Hepatocyte (in vitro differentiated cells): Measurements from ENCODE around the gene MUC5AC. TPM values are rescaled to one million over a fixed set of nuclear protein-coding genes. Genes with fewer than 3 reads are reported as not detected.

Experiments used
- DNase-seq: peaks from one replicate; pipeline ENCODE4 v3.0.0-alpha.2; 2016; ENCODE audit warnings: low spot score
- H2AFZ ChIP-seq: fragments of 200-600 bp; sonication (generic); 2 replicates; pipeline ENCODE4 v1.6.0; 2016; ENCODE audit warnings: antibody characterized with exemption, mild to moderate bottlenecking
- H3K27ac ChIP-seq: fragments of 200-600 bp; sonication (generic); 2 replicates; pipeline ENCODE4 v1.5.1; 2016; ENCODE audit warnings: mild to moderate bottlenecking
- H3K27me3 ChIP-seq: fragments of 200-600 bp; sonication (generic); 2 replicates; pipeline ENCODE4 v1.6.1; 2016
- H3K36me3 ChIP-seq: fragments of 200-600 bp; sonication (generic); replicated peaks from 2 replicates; pipeline ENCODE4 v1.5.1; 2016; ENCODE audit warnings: low read depth; ENCODE audit not compliant: insufficient read depth
- H3K4me1 ChIP-seq: fragments of 200-600 bp; sonication (generic); 2 replicates; pipeline ENCODE4 v1.5.1; 2016; ENCODE audit warnings: mild to moderate bottlenecking, moderate library complexity; ENCODE audit not compliant: insufficient read depth
- H3K4me2 ChIP-seq: fragments of 200-600 bp; sonication (generic); 2 replicates; pipeline ENCODE4 v1.6.0; 2016
- H3K4me3 ChIP-seq: fragments of 200-600 bp; sonication (generic); 2 replicates; pipeline ENCODE4 v1.5.1; 2016; ENCODE audit warnings: mild to moderate bottlenecking
- H3K79me2 ChIP-seq: fragments of 200-600 bp; sonication (generic); 2 replicates; pipeline ENCODE4 v1.6.0; 2017; ENCODE audit warnings: mild to moderate bottlenecking
- H3K9me2 ChIP-seq: fragments of 200-600 bp; sonication (generic); replicated peaks from 2 replicates; pipeline ENCODE4 v1.6.0; 2017; ENCODE audit warnings: mild to moderate bottlenecking; ENCODE audit not compliant: insufficient read depth
- H3K9me3 ChIP-seq: fragments of 200-600 bp; sonication (generic); 2 replicates; pipeline ENCODE4 v1.5.1; 2016; ENCODE audit warnings: low read depth, mild to moderate bottlenecking
- H4K20me1 ChIP-seq: fragments of 200-600 bp; sonication (generic); 2 replicates; pipeline ENCODE4 v1.6.0; 2016; ENCODE audit warnings: mild to moderate bottlenecking; ENCODE audit not compliant: insufficient read depth, poor library complexity, severe bottlenecking
- EZH2 ChIP-seq: fragments of 200-600 bp; sonication (generic); IDR thresholded peaks from 2 replicates; pipeline ENCODE4 v1.6.1; 2016; ENCODE audit warnings: antibody characterized with exemption, mild to moderate bottlenecking, borderline replicate concordance
- EZH2phosphoT487 ChIP-seq: fragments of 200-600 bp; sonication (generic); IDR thresholded peaks from one replicate; pipeline ENCODE4 v1.6.1; 2018; ENCODE audit warnings: antibody characterized with exemption, mild to moderate bottlenecking, low read depth, moderate library complexity; ENCODE audit not compliant: unreplicated experiment, severe bottlenecking
- WGBS: methylation state at CpG from one replicate; pipeline ENCODE4 v1.1.6; 2016; ENCODE audit warnings: low lambda C conversion rate; ENCODE audit errors: missing lambda C conversion rate; 5-methylcytosine and 5-hydroxymethylcytosine counted together
- polyA plus RNA-seq: library from polyadenylated mRNA; unstranded; fragments of >200 nt; fragmentation: Nextera tagmentation; extraction: Ambion mirVana; gene quantifications from 2 replicates; pipeline ENCODE4 v1.2.1, GENCODE V29; 2016
- total RNA-seq: library from RNA; depleted of rRNA; stranded (reverse); fragments of >200 nt; gene quantifications from 2 replicates; pipeline ENCODE4 v1.2.3, GENCODE V29; 2014
- TF ChIP-seq, protein P1 (sequence below): fragments of 200-600 bp; sonication (generic); IDR thresholded peaks from 2 replicates; pipeline ENCODE4 v1.5.1; 2016; ENCODE audit warnings: antibody characterized with exemption, mild to moderate bottlenecking; ENCODE audit not compliant: poor library complexity

Gene MUC5AC
- total and polyA plus RNA-seq, 2 experiments from 2014 or later, result 0.07 to 0.08 TPM

DNA sequence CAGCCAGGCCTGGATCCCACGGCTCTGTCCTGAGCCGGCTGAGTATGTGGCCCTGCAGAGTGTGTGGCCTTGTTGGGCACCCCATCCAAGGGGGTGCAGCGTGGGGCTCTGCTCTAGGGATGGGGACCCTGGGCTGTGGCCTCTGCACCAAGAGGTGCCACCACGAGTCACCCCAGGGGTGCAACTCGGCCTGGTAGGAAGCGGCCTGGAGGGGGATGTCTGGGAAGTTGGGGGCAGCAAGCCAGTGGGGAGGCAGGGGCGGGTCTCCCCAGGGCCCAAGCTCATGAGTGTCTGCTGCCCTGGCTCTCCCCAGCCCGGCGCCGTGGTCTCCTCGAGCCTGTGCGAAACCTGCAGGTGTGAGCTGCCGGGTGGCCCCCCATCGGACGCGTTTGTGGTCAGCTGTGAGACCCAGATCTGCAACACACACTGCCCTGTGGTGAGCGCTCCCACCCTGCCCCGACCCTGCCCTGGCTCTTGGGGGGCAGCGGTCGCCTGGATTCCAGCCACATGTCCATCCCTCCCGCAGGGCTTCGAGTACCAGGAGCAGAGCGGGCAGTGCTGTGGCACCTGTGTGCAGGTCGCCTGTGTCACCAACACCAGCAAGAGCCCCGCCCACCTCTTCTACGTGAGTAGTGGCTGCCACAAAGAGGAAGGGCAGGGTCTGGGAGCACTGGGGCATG is 40.9 kb downstream of the MUC5AC start:
- no peaks in the 10 kb centered on the region for H3K79me2 ChIP-seq
- no peaks in the 10 kb centered on the region for H3K9me3 ChIP-seq
- H3K36me3 ChIP-seq, result no peaks in the 10 kb centered on the region
- H3K4me1 ChIP-seq, result no peaks in the 10 kb centered on the region
- no peaks in the 10 kb centered on the region for H3K9me2 ChIP-seq
- 83% methylated on average over 23 of the region's 26 CpGs for WGBS
- H3K4me3 ChIP-seq, result no peak overlapping the region
- DNase-seq, result no peak
- no peaks in the 10 kb centered on the region for H3K27me3 ChIP-seq
- no peak overlapping the region for H3K4me2 ChIP-seq
- no peaks in the 10 kb centered on the region for H4K20me1 ChIP-seq
- no peak overlapping the region for H2AFZ ChIP-seq
- TF ChIP-seq, protein P1, sequence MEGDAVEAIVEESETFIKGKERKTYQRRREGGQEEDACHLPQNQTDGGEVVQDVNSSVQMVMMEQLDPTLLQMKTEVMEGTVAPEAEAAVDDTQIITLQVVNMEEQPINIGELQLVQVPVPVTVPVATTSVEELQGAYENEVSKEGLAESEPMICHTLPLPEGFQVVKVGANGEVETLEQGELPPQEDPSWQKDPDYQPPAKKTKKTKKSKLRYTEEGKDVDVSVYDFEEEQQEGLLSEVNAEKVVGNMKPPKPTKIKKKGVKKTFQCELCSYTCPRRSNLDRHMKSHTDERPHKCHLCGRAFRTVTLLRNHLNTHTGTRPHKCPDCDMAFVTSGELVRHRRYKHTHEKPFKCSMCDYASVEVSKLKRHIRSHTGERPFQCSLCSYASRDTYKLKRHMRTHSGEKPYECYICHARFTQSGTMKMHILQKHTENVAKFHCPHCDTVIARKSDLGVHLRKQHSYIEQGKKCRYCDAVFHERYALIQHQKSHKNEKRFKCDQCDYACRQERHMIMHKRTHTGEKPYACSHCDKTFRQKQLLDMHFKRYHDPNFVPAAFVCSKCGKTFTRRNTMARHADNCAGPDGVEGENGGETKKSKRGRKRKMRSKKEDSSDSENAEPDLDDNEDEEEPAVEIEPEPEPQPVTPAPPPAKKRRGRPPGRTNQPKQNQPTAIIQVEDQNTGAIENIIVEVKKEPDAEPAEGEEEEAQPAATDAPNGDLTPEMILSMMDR, result no peak
- TF ChIP-seq EZH2phosphoT487 (no peak), EZH2 (no peak)
- no peak overlapping the region for H3K27ac ChIP-seq

DNA sequence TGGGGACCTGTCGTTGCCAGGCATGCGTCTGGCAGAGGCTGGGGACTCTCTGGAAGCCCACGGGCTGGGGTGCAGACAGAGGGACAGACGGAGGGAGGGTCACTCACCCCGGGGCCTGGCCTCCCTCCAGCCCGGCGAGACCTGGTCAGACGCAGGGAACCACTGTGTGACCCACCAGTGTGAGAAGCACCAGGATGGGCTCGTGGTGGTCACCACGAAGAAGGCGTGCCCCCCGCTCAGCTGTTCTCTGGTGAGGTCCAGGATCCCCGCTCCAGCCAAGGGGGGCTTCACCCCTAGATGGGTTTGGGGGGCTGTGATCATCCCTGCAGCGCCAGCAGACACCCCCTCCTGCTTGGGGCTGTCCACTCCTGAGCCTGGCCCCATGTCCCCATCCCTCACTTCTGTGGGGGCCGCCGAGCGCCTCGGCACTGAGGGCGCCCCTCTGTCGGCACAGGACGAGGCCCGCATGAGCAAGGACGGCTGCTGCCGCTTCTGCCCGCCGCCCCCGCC is 41.5 kb downstream of the MUC5AC start:
- no peaks in the 10 kb centered on the region for H3K79me2 ChIP-seq
- no peak for DNase-seq

DNA sequence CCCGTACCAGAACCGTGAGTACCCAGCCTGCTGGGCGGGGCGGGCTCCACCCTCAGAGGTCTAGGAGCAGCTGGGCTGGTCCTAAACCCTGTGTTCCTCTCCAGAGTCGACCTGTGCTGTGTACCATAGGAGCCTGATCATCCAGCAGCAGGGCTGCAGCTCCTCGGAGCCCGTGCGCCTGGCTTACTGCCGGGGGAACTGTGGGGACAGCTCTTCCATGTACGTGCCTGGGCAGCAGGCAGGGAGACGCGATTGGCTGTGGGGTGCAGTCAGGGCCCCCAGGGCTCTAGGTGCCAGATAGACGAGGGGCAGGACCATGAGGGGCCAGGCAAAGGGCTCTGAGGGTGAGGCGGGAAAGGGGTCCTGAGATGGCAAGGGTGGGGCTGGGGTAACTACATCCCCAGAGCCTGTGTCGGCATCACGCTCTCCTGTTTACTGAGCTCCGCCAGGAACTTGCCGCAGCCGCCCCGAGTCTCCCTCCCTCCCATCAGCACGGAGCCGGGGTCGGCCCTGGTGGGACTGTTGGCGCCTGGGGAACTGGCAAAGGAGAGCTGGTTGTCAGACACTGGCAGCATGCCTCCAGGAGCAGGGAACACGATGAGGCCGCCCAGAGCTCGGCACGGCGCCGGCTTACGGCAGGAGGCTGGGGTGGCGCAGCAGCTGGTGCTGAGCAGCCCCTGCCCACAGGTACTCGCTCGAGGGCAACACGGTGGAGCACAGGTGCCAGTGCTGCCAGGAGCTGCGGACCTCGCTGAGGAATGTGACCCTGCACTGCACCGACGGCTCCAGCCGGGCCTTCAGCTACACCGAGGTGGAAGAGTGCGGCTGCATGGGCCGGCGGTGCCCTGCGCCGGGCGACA is 42.2 kb downstream of the MUC5AC start:
- H3K9me2 ChIP-seq, result no peaks in the 10 kb centered on the region
- WGBS, result 83% methylated on average over 43 of the region's 47 CpGs
- no peak overlapping the region for H2AFZ ChIP-seq
- no peaks in the 10 kb centered on the region for H3K36me3 ChIP-seq
- TF ChIP-seq EZH2phosphoT487 (no peak), EZH2 (no peak)
- TF ChIP-seq, protein P1, result no peak
- DNase-seq, result no peak
- H3K27me3 ChIP-seq, result no peaks in the 10 kb centered on the region
- no peaks in the 10 kb centered on the region for H3K79me2 ChIP-seq
- H3K9me3 ChIP-seq, result no peaks in the 10 kb centered on the region
- H3K27ac ChIP-seq, result no peak overlapping the region
- H3K4me2 ChIP-seq, result no peak overlapping the region
- no peaks in the 10 kb centered on the region for H3K4me1 ChIP-seq
- no peak overlapping the region for H3K4me3 ChIP-seq
- no peaks in the 10 kb centered on the region for H4K20me1 ChIP-seq

More for the DNA sequence above, 41.5 kb downstream of the MUC5AC start:
- Histone ChIP-seq H3K27me3 (no peaks in the 10 kb centered on the region), H3K27ac (no peak overlapping the region), H3K4me3 (no peak overlapping the region), H3K9me2 (no peaks in the 10 kb centered on the region), H3K36me3 (no peaks in the 10 kb centered on the region), H2AFZ (no peak overlapping the region), H4K20me1 (no peaks in the 10 kb centered on the region), H3K4me1 (no peaks in the 10 kb centered on the region), H3K4me2 (no peak overlapping the region), H3K9me3 (no peaks in the 10 kb centered on the region)
- TF ChIP-seq, protein P1, result no peak
- TF ChIP-seq EZH2phosphoT487 (no peak), EZH2 (no peak)
- WGBS, result 86% methylated on average over 23 of the region's 27 CpGs
